Epithelial cell of esophagus (primary cell): Measurements from ENCODE around the gene PPP1CA.

Experiments
- DNase-seq: peaks from one replicate; pipeline ENCODE4 v3.0.0; 2010; ENCODE audit warnings: low read depth
- H3K4me3 ChIP-seq: 2 replicates; pipeline ENCODE4 v1.5.1; 2011; ENCODE audit warnings: mild to moderate bottlenecking, low read length, control low read depth
- TF ChIP-seq, protein P1 (sequence below): IDR thresholded peaks from 2 replicates; pipeline ENCODE4 v1.5.1; 2011; ENCODE audit warnings: low read depth, mild to moderate bottlenecking, low read length, control low read depth, inconsistent platforms; ENCODE audit not compliant: insufficient read depth; ENCODE audit errors: missing control alignments

Gene PPP1CA

DNA sequence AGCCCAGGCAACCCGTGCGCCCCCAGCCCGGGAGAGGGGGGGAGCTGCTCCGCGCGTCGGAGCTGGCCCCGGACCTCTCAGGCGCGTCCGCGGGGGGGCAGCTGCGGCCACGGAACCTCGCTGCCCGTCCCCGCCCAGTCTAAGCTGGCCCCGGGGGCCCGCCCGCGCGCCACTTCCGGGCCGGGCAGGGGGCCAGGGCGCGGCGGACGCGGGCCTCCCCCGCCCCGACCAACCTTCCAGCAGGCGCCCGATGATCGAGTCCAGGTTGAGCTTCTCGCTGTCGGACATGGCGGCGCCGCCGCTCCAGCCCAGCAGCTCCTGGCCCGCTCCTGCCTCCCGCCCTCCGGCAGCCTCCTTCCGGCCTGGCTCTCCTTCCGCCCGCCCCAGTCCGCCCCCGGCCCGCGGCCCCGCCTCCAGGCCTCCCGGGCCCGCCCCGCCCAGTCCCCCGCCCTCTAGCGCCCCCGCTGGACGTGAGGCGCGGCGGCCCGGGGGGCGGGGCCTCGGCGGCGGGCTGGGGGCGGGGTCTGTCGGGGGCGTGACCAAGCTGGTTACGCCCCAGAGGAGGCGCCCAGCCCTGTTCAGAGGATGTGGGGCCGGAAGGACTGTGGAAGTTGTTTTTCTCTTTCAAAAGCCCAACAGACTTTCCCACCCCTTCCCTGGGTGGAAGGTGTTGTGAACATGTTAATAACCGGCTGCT is at the start of gene PPP1CA:
PPP1CA (minus strand) TSS at position 364 of the 697 bp plus-strand sequence; CDS start at position 288, 76 bp downstream.
- H3K4me3 ChIP-seq = peak within 1 kb of the TSS; percentile 82
- peak; percentile 90 for DNase-seq
- TF ChIP-seq, protein P1, sequence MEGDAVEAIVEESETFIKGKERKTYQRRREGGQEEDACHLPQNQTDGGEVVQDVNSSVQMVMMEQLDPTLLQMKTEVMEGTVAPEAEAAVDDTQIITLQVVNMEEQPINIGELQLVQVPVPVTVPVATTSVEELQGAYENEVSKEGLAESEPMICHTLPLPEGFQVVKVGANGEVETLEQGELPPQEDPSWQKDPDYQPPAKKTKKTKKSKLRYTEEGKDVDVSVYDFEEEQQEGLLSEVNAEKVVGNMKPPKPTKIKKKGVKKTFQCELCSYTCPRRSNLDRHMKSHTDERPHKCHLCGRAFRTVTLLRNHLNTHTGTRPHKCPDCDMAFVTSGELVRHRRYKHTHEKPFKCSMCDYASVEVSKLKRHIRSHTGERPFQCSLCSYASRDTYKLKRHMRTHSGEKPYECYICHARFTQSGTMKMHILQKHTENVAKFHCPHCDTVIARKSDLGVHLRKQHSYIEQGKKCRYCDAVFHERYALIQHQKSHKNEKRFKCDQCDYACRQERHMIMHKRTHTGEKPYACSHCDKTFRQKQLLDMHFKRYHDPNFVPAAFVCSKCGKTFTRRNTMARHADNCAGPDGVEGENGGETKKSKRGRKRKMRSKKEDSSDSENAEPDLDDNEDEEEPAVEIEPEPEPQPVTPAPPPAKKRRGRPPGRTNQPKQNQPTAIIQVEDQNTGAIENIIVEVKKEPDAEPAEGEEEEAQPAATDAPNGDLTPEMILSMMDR = peak; percentile 10

DNA sequence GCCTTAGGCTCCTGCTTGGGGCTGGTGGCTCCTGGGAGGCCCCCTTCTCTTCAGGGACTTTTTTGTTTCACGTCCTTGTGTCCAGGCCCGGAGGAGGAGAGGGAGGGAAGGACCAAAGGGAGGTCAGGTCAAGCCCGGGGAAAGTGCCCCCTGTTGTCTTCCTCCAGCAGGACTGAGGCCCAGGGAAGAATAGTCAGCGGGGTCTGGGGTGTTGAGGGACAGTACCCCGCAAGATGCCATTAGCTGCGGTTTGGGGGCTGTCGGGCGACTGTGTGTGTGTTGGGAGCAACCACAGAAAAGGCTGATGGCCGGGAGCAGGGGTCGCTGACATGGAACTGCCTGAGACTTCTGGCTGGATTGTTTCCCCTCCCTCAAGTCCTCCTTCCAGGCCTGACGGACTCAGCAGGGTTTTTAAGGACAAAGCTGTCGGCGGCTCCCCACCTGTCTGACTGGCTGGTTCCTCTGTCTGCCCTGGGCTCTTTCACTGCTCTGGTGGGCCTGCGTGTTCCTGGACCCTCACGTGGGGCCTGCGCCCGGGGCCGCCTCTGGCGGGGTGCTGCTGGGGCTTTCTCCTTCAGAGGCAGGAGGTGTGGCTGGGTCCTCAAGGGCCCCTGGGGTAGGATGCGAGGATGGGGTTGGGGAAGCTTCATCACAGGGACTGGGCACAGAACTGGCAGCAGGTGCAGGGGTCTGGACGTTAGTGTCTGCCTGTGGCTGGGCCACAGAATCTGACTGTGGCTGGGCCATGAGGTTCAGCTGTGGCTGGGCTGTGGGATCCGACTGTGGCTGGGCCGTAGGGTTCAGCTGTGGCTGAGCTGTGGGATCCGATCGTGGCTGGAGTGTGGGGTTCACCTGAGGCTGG is 49.4 kb upstream of the PPP1CA start:
- TF ChIP-seq, protein P1 = no peak

DNA sequence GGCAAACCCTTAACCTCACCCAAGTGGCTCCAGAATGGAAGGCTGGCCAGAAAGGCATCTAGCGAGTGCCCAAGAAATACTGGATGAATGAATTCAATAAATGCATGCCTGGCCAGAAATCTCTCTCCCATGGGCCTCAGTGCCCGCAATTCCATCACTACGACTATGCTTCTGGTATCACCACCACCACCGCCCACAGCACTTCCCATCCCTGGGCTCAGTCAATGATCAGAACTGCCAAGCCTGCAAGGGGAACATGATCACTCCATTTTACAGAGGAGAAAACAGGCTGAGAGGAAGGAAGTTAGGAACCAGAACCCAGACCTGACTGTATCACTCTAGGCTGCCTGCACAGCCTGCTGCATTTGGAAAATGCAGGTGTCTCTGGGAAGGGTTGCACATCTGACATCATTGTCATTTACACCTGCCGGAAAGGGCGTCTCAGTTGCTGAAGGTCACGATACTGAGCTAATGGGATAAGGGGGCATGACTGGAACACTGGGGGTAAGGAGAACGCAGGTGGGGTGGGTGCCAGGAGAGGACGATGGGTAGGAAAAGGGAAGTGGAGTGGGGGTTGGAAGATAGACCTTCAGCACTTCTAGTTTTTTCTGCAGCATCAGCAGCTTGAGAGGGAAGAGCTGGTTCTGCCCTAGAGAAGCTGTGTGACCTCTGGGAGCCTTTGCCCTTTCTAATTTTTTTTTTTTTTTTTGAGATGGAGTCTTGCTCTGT is 47.6 kb upstream of the PPP1CA start:
- no peak overlapping the region for H3K4me3 ChIP-seq
- DNase-seq = no peak
- TF ChIP-seq, protein P1 = no peak

More for the DNA sequence above, 49.4 kb upstream of the PPP1CA start:
- DNase-seq = no peak
- H3K4me3 ChIP-seq = no peak overlapping the region

DNA sequence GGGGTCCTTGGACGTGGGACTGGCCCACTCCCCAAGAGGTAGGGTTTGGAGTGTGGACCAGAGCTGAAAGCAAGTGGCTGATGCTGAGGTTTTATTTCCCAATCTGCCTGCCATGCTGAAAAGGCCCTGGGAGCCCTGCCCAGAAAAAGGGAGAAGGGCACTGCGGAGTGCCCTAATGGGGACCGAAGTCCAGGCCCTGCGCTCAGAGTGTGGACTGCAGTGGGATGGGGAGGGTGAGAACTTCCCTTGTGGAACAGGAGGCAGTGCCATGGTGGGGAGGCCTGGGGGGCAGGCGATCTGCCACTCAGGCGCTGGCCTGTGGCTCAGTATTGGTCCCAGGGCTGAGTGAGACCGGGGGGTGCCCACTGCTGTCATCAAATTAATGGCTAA is 46.6 kb upstream of the PPP1CA start:
- TF ChIP-seq, protein P1 = no peak
- no peak overlapping the region for H3K4me3 ChIP-seq
- no peak for DNase-seq

DNA sequence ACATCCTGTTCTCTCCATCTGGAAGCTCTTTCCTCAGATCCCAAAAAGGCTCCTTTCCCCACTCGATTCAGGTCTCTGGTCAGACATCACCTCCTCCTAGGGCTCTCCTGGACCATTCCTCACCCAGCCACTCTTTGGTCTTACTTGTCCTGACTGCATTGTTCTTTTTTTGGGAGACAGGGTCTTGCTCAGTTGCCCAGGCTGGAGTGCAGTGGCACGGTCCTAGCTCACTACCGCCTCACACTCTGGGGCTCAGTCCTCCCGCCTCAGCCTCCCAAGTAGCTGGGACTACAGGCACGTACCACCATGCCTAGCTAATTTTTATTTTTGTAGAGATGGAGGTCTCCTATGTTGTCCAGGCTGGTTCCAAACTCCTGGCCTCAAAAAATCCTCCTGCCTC is 43.9 kb upstream of the PPP1CA start:
- no peak overlapping the region for H3K4me3 ChIP-seq
- TF ChIP-seq, protein P1 = no peak
- no peak for DNase-seq

DNA sequence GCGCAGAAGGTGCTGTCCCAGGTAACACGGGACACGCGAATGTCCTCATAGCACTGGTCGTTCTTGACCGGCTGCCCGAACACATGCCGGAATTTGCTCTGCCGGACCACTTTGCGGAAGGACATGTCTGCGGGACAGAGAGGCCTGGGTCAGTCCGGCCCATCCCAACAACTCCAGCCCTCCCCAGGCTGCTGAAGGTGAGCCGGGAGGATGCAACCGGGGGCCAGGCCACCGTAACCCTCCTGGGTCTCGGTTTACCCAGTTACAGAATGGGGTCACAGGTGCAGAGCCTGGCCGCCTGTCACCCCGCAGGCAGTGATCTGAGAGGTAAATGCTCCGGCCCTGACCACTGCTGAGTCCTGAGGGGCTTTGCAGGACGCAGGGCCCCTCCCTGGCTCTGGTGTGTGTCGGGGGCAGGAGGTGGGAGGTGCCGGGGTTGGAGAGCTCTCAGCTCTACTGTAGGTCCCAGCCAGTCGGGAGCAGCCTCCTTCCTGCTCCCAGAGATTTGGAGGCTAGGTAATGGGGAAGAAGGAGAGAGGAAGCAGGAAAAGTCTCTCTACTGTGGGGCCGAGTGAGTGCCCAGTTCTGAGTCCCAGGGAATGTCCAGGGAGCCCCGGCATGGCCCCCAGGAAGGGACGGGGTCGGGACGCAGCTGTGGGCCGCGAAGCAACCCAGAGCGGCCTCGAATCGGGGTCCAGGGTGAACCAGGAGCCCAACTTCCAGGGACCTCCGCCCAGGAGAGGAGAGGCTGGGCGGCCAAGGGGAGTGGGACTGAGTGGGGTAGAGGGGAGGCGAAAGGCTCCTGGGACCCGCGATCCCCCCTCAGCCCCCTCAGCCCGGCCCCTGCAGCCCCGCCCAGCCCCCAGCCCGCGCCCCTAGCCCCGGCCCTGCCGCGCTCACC is 41.1 kb upstream of the PPP1CA start:
- H3K4me3 ChIP-seq = peak overlapping the region; percentile 76
- TF ChIP-seq, protein P1 = no peak
- no peak for DNase-seq
